ENCODE data around the gene LRRK1. TPM values are rescaled to one million over a fixed set of nuclear protein-coding genes. Genes with fewer than 3 reads are reported as not detected.

The LRRK1 gene
- total and polyA plus RNA-seq, 2 of the 4 experiments (the other 2 are of a cell fraction) = 3.0 to 5.8 TPM

GRCh38 chr15:100988857-100989256, 69.7 kb downstream of the LRRK1 start:
- dilution Hi-C loops (cut with HindIII; ENCODE audit: low sequenced_read_pairs, unreplicated experiment) (no loop called here), in situ Hi-C loops (cut with MboI; ENCODE audit: low sequenced_read_pairs) (no loop called here), intact Hi-C loops (cut with micrococcal nuclease) (no loop called here)
- no peak overlapping the region for H3K27ac ChIP-seq (ENCODE audit: insufficient read depth, low read length)
- WGBS, 2 experiments (ENCODE audit: extremely low coverage in 2 of 2, insufficient read length in 1 of 2) = no CpG with 5 or more reads among the region's 3 CpGs
- ATAC-seq (ENCODE audit: low read depth) (no peak), DNase-seq (no peak)
- no peak overlapping the region for H3K23ac ChIP-seq (ENCODE audit: low read depth, low read length)
- H4K20me1 ChIP-seq (ENCODE audit: insufficient read depth, low read length) = no peaks in the 10 kb centered on the region
- TF ChIP-seq SMC3 (IDR thresholded peaks at IDR 0.05; ENCODE audit: low read depth, low read length) (no peak), CTCF (conservative IDR thresholded peaks at IDR 0.05; ENCODE audit: low read depth, low read length) (no peak), ELK1 (IDR thresholded peaks at IDR 0.05; ENCODE audit: borderline replicate concordance, low read depth, low read length) (no peak), MAFK (IDR thresholded peaks at IDR 0.05; ENCODE audit: low read depth, low read length) (no peak), BHLHE40 (IDR thresholded peaks at IDR 0.05; ENCODE audit: low read depth, low read length) (no peak), USF2 (IDR thresholded peaks at IDR 0.05; ENCODE audit: low read depth, low read length) (no peak), FOS (IDR thresholded peaks at IDR 0.05; ENCODE audit: low read depth, low read length) (no peak), RCOR1 (IDR thresholded peaks at IDR 0.05; ENCODE audit: insufficient replicate concordance, low read length) (no peak), POLR2A (IDR thresholded peaks at IDR 0.05; ENCODE audit: low read depth, low read length) (no peak), CHD1 (IDR thresholded peaks at IDR 0.05; ENCODE audit: low read depth, low read length) (no peak), NFE2L2 (IDR thresholded peaks at IDR 0.05; ENCODE audit: low read depth, low read length) (no peak)
- H2BK120ac ChIP-seq (ENCODE audit: low read depth, low read length) = no peak overlapping the region
- no peak overlapping the region for H2BK15ac ChIP-seq (ENCODE audit: low read depth, low read length)
- H3K4me1 ChIP-seq (ENCODE audit: control insufficient read depth, insufficient read depth, low read length) = no peaks in the 10 kb centered on the region
- no peak overlapping the region for H2AFZ ChIP-seq (replicated peaks; ENCODE audit: low read length, poor library complexity)
- no peak overlapping the region for H3K14ac ChIP-seq (replicated peaks; ENCODE audit: low read depth, low read length)
- H3K27me3 ChIP-seq (ENCODE audit: control insufficient read depth, insufficient read depth, low read length) = no peaks in the 10 kb centered on the region
- no peak overlapping the region for H2AK5ac ChIP-seq (ENCODE audit: low read depth, low read length)
- no peak overlapping the region for H4K8ac ChIP-seq (ENCODE audit: low read depth in 2 of 2, low read length in 2 of 2)
- H3K4me2 ChIP-seq (ENCODE audit: low read depth, low read length) = no peak overlapping the region
- no peak overlapping the region for H2BK20ac ChIP-seq (ENCODE audit: low read depth, low read length)
- H2AK9ac ChIP-seq (replicated peaks; ENCODE audit: low read depth, low read length, poor library complexity) = no peak overlapping the region
- ChIA-PET CTCF (no interaction called here), POLR2A (ENCODE audit: unreplicated experiment) (no interaction called here)
- H3K9me3 ChIP-seq (ENCODE audit: control insufficient read depth, insufficient read depth, low read length) = no peaks in the 10 kb centered on the region
- no peak overlapping the region for H3K4ac ChIP-seq (ENCODE audit: low read depth, low read length)
- peaks cover 3% of the 10 kb centered on the region; the same call in 1 of the 2 replicates for H3K9me1 ChIP-seq (ENCODE audit: insufficient read depth, low read length)
- no peak overlapping the region for H3K56ac ChIP-seq (ENCODE audit: extremely low read depth, insufficient read depth, low read length)
- H3K4me3 ChIP-seq (ENCODE audit: insufficient read depth, low read depth, low read length) = no peak overlapping the region
- no peak overlapping the region for H2BK5ac ChIP-seq (ENCODE audit: low read depth, low read length, poor library complexity, severe bottlenecking)
- H3K79me1 ChIP-seq (ENCODE audit: low read depth in 1 of 2, low read length in 2 of 2) = no peaks in the 10 kb centered on the region
- H4K91ac ChIP-seq (ENCODE audit: insufficient read depth, low read depth, low read length) = no peak overlapping the region
- no peak overlapping the region for H3K18ac ChIP-seq (ENCODE audit: low read depth, low read length)
- H4K5ac ChIP-seq (ENCODE audit: low read depth, low read length) = no peak overlapping the region
- BruUV-seq (replicated peaks) = no TSS peak
- peaks cover 7% of the 10 kb centered on the region for H3K36me3 ChIP-seq (ENCODE audit: control insufficient read depth, insufficient read depth, low read length)
- H3K9ac ChIP-seq (ENCODE audit: low read depth, low read length) = no peak overlapping the region
